ENCODE measurements around the gene DCC. TPM values are rescaled to one million over a fixed set of nuclear protein-coding genes. Genes with fewer than 3 reads are reported as not detected.

Gene DCC
- total and polyA plus RNA-seq, 7 experiments from 2014 or later = not detected

DNA sequence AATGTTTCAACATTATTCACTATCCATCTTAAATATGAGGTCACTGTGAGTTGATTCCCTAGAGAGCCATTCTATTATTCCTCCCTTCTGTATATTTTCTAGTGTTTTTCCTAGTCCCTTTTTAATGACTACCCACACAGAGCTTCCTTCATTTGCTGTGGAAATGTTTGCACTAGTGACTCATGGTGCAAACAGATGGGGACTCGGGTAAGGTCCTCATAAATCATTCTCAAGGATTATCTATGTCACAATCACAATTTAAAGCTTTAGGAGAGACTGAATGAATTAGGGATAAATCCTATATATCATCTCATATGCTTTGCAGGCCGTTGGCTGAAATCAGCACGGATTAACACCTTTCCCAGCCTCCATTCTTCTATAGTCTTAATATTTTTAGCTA is 159.6 kb downstream of the DCC start:
- no peaks in the 10 kb centered on the region for H3K36me3 ChIP-seq (ENCODE audit: control insufficient read depth in 2 of 3, insufficient read depth in 3 of 3, low read length in 3 of 3)
- H3K27me3 ChIP-seq (ENCODE audit: control insufficient read depth in 2 of 2, insufficient read depth in 2 of 2, low read length in 2 of 2) = no peaks in the 10 kb centered on the region
- no peak overlapping the region for H3K4me3 Mint-ChIP-seq
- H3K27me3 Mint-ChIP-seq = no peaks in the 10 kb centered on the region
- DNase-seq (no peak), ATAC-seq (no peak)
- CTCF ChIA-PET = no interaction called here
- intact Hi-C loops (cut with micrococcal nuclease) = no loop called here
- no peak overlapping the region for H3K27ac ChIP-seq (ENCODE audit: low read depth, low read length)
- no peak overlapping the region for H3K27ac Mint-ChIP-seq
- H3K9me3 ChIP-seq (ENCODE audit: control insufficient read depth in 2 of 3, low read length in 3 of 3) = no peaks in the 10 kb centered on the region
- POLR2A ChIA-PET = no interaction called here
- no peak overlapping the region for H3K4me3 ChIP-seq (ENCODE audit: low read length)
- H3K4me1 ChIP-seq (ENCODE audit: control insufficient read depth in 2 of 2, insufficient read depth in 2 of 2, low read length in 2 of 2) = no peaks in the 10 kb centered on the region
- no peaks in the 10 kb centered on the region for H3K4me1 Mint-ChIP-seq
- peaks cover 0 to 12% (median 7%) of the 10 kb centered on the region in 11 donors for H3K9me3 Mint-ChIP-seq
- H3K36me3 Mint-ChIP-seq = no peaks in the 10 kb centered on the region

DNA sequence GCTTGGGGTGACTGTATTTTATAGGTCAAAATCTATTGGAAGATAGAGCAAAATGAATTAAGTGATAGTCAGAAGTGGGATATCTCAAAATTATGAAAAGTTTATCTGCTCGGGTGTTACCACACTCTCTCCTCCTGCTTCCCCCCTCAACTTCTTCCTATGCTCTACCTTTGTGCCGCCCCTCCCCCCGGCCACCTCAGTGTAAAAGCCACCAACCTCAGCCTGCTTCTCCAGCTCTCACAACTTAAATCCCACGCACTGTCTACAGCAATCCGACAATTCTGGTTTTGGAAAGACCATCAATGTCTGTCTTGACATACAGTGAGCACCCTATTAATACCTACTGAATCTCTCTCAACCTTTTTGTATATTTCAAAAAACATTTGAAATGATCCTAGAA is 164.6 kb downstream of the DCC start:
- Mint-ChIP-seq H3K27ac (no peak overlapping the region), H3K36me3 (no peaks in the 10 kb centered on the region), H3K9me3 (peaks cover 0 to 8% (median 2%) of the 10 kb centered on the region in 11 donors), H3K4me3 (no peak overlapping the region), H3K27me3 (no peaks in the 10 kb centered on the region), H3K4me1 (no peaks in the 10 kb centered on the region)
- no peak for DNase-seq
- no peak overlapping the region for H3K4me3 ChIP-seq (ENCODE audit: low read length)
- H3K27ac ChIP-seq (ENCODE audit: low read depth, low read length) = no peak overlapping the region
- no peaks in the 10 kb centered on the region for H3K4me1 ChIP-seq (ENCODE audit: control insufficient read depth in 2 of 2, insufficient read depth in 2 of 2, low read length in 2 of 2)
- no peaks in the 10 kb centered on the region for H3K27me3 ChIP-seq (ENCODE audit: control insufficient read depth in 2 of 2, insufficient read depth in 2 of 2, low read length in 2 of 2)
- ChIA-PET CTCF (no interaction called here), POLR2A (no interaction called here)
- H3K36me3 ChIP-seq (ENCODE audit: control insufficient read depth in 2 of 3, insufficient read depth in 3 of 3, low read length in 3 of 3) = no peaks in the 10 kb centered on the region
- no peak for ATAC-seq
- no peaks in the 10 kb centered on the region for H3K9me3 ChIP-seq (ENCODE audit: control insufficient read depth in 2 of 3, low read length in 3 of 3)
- intact Hi-C loops (cut with micrococcal nuclease) = no loop called here

DNA sequence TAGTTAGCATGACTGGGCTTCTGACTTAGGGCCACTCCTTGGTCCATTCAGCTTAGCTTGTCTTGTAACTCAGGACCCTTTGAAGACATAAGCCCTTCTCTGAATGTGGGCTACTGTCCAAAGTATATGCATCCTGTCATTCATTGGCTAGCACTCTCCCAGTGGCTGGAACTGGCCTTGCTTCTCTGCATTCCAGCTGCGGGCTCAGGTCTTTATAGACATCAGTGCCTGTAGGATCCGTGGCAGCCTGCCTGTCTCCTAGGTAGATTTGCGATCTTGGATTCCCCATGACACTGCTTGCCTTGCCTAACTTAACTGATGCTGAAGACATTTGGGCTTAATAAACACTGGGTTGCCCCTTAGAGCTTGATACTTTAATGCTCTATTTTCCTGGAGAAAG is 170.1 kb downstream of the DCC start:
- H3K36me3 Mint-ChIP-seq = no peaks in the 10 kb centered on the region
- intact Hi-C loops (cut with micrococcal nuclease) = no loop called here
- ChIA-PET POLR2A (no interaction called here), CTCF (no interaction called here)
- Histone ChIP-seq H3K4me3 (ENCODE audit: low read length) (no peak overlapping the region), H3K36me3 (ENCODE audit: control insufficient read depth in 2 of 3, insufficient read depth in 3 of 3, low read length in 3 of 3) (no peaks in the 10 kb centered on the region), H3K9me3 (ENCODE audit: control insufficient read depth in 2 of 3, low read length in 3 of 3) (no peaks in the 10 kb centered on the region), H3K27ac (ENCODE audit: low read depth, low read length) (no peak overlapping the region), H3K4me1 (ENCODE audit: control insufficient read depth in 2 of 2, insufficient read depth in 2 of 2, low read length in 2 of 2) (no peaks in the 10 kb centered on the region), H3K27me3 (ENCODE audit: control insufficient read depth in 2 of 2, insufficient read depth in 2 of 2, low read length in 2 of 2) (no peaks in the 10 kb centered on the region)
- H3K4me3 Mint-ChIP-seq = no peak overlapping the region
- no peak overlapping the region for H3K27ac Mint-ChIP-seq
- no peaks in the 10 kb centered on the region for H3K27me3 Mint-ChIP-seq
- no peaks in the 10 kb centered on the region for H3K4me1 Mint-ChIP-seq
- no peak for DNase-seq
- ATAC-seq = no peak
- H3K9me3 Mint-ChIP-seq = peaks cover 0 to 5% (median 0%) of the 10 kb centered on the region in 11 donors

DNA sequence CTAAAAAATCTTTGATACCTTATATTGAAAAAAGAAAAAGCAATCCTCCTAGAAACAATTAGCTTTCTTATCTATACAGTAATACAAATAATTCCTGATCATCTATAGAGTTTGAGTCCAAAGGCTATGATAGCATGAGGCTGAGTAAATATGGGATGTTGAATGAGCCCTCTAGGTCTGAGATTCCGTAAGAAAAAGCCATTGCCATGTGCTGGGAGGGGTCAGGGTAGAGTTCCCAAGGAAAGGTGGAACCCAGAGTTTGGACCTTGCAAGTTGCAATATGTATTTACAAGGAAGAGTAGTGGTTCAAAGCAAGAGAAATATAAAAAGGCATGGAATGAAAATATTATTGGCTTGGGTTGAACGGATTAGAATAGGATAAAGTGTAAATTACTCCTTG is 178.1 kb downstream of the DCC start:
- DNase-seq (no peak), ATAC-seq (no peak)
- intact Hi-C loops (cut with micrococcal nuclease) = no loop called here
- H3K27ac Mint-ChIP-seq = no peak overlapping the region
- no peaks in the 10 kb centered on the region for H3K4me1 Mint-ChIP-seq
- no peaks in the 10 kb centered on the region for H3K36me3 ChIP-seq (ENCODE audit: control insufficient read depth in 2 of 3, insufficient read depth in 3 of 3, low read length in 3 of 3)
- H3K4me1 ChIP-seq (ENCODE audit: control insufficient read depth in 2 of 2, insufficient read depth in 2 of 2, low read length in 2 of 2) = no peaks in the 10 kb centered on the region
- H3K9me3 Mint-ChIP-seq = peaks cover 0 to 11% (median 0%) of the 10 kb centered on the region in 11 donors
- H3K9me3 ChIP-seq (ENCODE audit: control insufficient read depth in 2 of 3, low read length in 3 of 3) = no peaks in the 10 kb centered on the region
- no peaks in the 10 kb centered on the region for H3K27me3 ChIP-seq (ENCODE audit: control insufficient read depth in 2 of 2, insufficient read depth in 2 of 2, low read length in 2 of 2)
- no peaks in the 10 kb centered on the region for H3K36me3 Mint-ChIP-seq
- H3K4me3 ChIP-seq (ENCODE audit: low read length) = no peak overlapping the region
- H3K27me3 Mint-ChIP-seq = no peaks in the 10 kb centered on the region
- H3K4me3 Mint-ChIP-seq = no peak overlapping the region
- CTCF ChIA-PET = no interaction called here
- H3K27ac ChIP-seq (ENCODE audit: low read depth, low read length) = no peak overlapping the region
- POLR2A ChIA-PET = interaction anchor here (0.6 kb wide), 1 partner anchor 622 kb away, joined by 3 read pairs; no protein-coding TSS in a partner anchor

DNA sequence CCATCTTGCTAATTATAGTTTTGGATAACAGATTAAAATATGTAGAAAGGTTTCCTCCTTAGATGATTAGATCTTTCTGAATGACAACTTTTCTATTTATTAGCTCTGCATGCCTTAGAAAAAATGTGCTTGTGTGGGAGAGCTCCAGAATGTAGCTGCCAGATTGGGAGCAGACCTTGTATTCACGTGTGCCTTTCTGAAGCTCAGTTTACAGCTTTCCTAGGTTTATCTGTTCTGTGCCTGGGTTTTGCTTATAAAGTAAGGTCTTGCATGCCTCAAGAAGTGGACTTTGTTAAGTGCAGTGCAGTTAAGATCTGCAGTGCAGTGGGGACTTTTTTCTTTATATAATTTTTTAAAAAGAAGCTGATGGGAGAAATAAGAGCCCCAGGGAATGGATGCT is 179.0 kb downstream of the DCC start:
- no peak for ATAC-seq

DNA sequence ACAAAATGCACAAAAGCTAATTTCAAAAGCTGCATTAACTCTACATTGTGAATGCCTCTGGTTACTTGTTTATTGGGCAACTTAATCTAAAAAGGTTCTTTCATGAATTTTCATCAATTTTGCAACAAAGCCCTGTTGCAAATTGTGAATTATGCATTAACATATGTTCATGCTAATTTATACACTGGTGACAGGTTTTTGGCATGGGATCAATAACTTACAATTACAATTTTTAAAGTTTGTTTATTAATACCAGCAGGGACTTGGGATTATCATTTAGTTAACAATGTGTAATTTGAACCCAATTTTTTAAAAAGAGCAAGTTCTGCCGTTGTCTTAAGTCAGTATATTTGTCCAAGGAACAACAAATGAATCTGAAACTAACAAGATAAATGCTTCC is 183.6 kb downstream of the DCC start:
- Mint-ChIP-seq H3K9me3 (peaks cover 0 to 5% (median 0%) of the 10 kb centered on the region in 11 donors), H3K4me3 (no peak overlapping the region), H3K4me1 (no peaks in the 10 kb centered on the region), H3K27ac (no peak overlapping the region), H3K27me3 (no peaks in the 10 kb centered on the region), H3K36me3 (no peaks in the 10 kb centered on the region)
- DNase-seq (no peak), ATAC-seq (no peak)
- ChIA-PET POLR2A (no interaction called here), CTCF (no interaction called here)
- no peaks in the 10 kb centered on the region for H3K9me3 ChIP-seq (ENCODE audit: control insufficient read depth in 2 of 3, low read length in 3 of 3)
- no peaks in the 10 kb centered on the region for H3K36me3 ChIP-seq (ENCODE audit: control insufficient read depth in 2 of 3, insufficient read depth in 3 of 3, low read length in 3 of 3)
- intact Hi-C loops (cut with micrococcal nuclease) = no loop called here
- H3K4me1 ChIP-seq (ENCODE audit: control insufficient read depth in 2 of 2, insufficient read depth in 2 of 2, low read length in 2 of 2) = no peaks in the 10 kb centered on the region
- no peaks in the 10 kb centered on the region for H3K27me3 ChIP-seq (ENCODE audit: control insufficient read depth in 2 of 2, insufficient read depth in 2 of 2, low read length in 2 of 2)
- H3K27ac ChIP-seq (ENCODE audit: low read depth, low read length) = no peak overlapping the region
- H3K4me3 ChIP-seq (ENCODE audit: low read length) = no peak overlapping the region

More for the DNA sequence above, 179.0 kb downstream of the DCC start:
- Mint-ChIP-seq H3K4me3 (no peak overlapping the region), H3K27ac (no peak overlapping the region), H3K36me3 (no peaks in the 10 kb centered on the region), H3K27me3 (no peaks in the 10 kb centered on the region), H3K9me3 (peaks cover 0 to 11% (median 0%) of the 10 kb centered on the region in 11 donors), H3K4me1 (no peaks in the 10 kb centered on the region)
- no peaks in the 10 kb centered on the region for H3K9me3 ChIP-seq (ENCODE audit: control insufficient read depth in 2 of 3, low read length in 3 of 3)
- CTCF ChIA-PET = no interaction called here
- H3K36me3 ChIP-seq (ENCODE audit: control insufficient read depth in 2 of 3, insufficient read depth in 3 of 3, low read length in 3 of 3) = no peaks in the 10 kb centered on the region
- H3K27ac ChIP-seq (ENCODE audit: low read depth, low read length) = no peak overlapping the region
- intact Hi-C loops (cut with micrococcal nuclease) = no loop called here
- no peaks in the 10 kb centered on the region for H3K27me3 ChIP-seq (ENCODE audit: control insufficient read depth in 2 of 2, insufficient read depth in 2 of 2, low read length in 2 of 2)
- POLR2A ChIA-PET = no interaction called here
- DNase-seq = no peak
- H3K4me3 ChIP-seq (ENCODE audit: low read length) = no peak overlapping the region
- no peaks in the 10 kb centered on the region for H3K4me1 ChIP-seq (ENCODE audit: control insufficient read depth in 2 of 2, insufficient read depth in 2 of 2, low read length in 2 of 2)

DNA sequence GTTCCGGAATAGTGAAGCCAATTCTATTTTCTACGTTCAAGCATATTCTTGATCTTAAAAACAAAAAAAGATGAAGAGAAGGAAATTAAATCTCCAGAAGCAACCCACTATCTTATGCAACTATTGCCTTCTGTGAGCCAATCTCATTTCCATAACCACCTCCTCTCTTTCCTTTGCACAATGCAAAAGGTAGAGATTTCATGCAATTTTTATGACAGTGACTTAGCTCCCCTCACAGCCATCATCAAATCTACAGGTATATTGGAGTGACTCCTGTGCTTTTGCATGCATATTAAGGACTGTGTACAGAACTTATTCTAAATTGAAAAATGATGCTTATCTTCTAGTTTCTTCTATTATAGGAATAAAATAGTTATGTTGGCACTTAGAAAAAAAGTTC is 191.8 kb downstream of the DCC start:
- no peak overlapping the region for H3K4me3 ChIP-seq (ENCODE audit: low read length)
- H3K9me3 ChIP-seq (ENCODE audit: control insufficient read depth in 2 of 3, low read length in 3 of 3) = no peaks in the 10 kb centered on the region
- intact Hi-C loops (cut with micrococcal nuclease) = no loop called here
- POLR2A ChIA-PET = no interaction called here
- no peak overlapping the region for H3K27ac Mint-ChIP-seq
- H3K4me1 Mint-ChIP-seq = no peaks in the 10 kb centered on the region
- no peaks in the 10 kb centered on the region for H3K27me3 ChIP-seq (ENCODE audit: control insufficient read depth in 2 of 2, insufficient read depth in 2 of 2, low read length in 2 of 2)
- peaks cover 0 to 5% (median 0%) of the 10 kb centered on the region in 11 donors for H3K9me3 Mint-ChIP-seq
- peaks cover 0 to 6% (median 0%) of the 10 kb centered on the region in 5 donors for H3K27me3 Mint-ChIP-seq
- no peak overlapping the region for H3K27ac ChIP-seq (ENCODE audit: low read depth, low read length)
- no peaks in the 10 kb centered on the region for H3K36me3 Mint-ChIP-seq
- H3K4me3 Mint-ChIP-seq = no peak overlapping the region
- no peaks in the 10 kb centered on the region for H3K36me3 ChIP-seq (ENCODE audit: control insufficient read depth in 2 of 3, insufficient read depth in 3 of 3, low read length in 3 of 3)
- ATAC-seq (no peak), DNase-seq (no peak)
- CTCF ChIA-PET = no interaction called here
- no peaks in the 10 kb centered on the region for H3K4me1 ChIP-seq (ENCODE audit: control insufficient read depth in 2 of 2, insufficient read depth in 2 of 2, low read length in 2 of 2)

Data from naive thymus-derived CD4-positive, alpha-beta T cell (primary cell).